Measurements from ENCODE around the gene RALB.
"Not testable (repeated sequence)": the region's sequence is repeated elsewhere in the genome, so short reads cannot be mapped to it uniquely, and the experiment has no call there.

RALB gene

DNA sequence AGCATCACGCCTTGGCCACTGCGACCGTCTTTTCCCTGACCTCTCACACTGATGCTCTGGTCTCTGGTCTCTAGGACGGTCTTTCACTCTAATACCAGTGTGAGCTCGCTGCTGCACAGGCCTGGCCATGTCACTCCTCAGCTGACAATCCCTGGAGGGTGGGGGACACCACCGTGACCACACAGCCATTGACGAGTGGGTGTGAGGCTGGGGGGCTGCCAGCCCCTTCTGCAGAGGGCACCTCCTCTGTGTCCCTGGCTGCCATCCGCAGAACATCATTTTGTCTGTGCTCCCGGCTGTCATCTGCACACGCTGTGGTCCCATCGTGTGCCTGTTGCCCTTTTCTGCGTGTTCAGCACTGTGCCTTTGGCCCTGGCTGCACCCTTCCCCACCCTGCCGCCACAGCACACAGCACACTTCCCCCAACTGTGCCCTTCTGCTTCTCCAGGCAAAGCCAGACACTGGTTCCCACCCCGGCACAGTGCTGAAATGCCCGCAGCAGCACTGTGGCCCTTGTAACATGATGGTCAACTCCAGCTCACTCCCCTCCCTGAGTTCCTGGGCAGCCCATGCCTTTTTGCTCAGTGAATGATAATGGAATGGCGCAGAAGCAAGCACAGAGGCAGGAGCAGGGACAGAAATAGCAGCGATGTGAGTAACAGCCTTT lies 62.8 kb downstream of the RALB start:
- Mint-ChIP-seq H3K4me1 (ENCODE audit: low read depth) (peaks cover 28% of the 10 kb centered on the region), H3K4me3 (peak overlapping the region; percentile 57), H3K27me3 (no peaks in the 10 kb centered on the region), H3K9me3 (ENCODE audit: low read depth) (no peaks in the 10 kb centered on the region), H3K27ac (no peak overlapping the region), H3K36me3 (no peaks in the 10 kb centered on the region)

DNA sequence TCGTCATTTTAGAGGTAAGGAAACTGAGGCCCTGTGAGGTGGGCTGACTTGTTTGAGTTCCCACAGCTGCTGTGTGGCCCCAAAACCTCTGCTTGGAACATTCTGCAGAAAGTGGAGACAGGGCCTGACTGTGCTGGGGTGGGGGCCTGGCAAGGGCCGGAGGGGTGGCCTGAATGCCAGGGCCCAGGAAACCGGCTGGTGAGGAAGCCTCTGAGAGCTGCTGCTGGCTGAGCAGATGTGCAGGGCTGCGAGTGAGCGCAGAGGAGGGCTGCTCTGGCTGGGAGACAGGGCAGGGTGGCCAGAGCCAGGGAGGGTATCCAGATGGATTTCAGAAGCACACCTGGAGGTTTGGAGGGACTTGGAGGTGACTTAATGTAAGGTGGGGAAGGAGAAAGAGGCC lies 63.4 kb downstream of the RALB start:
- Mint-ChIP-seq H3K27me3 (no peaks in the 10 kb centered on the region), H3K36me3 (no peaks in the 10 kb centered on the region), H3K27ac (no peak overlapping the region), H3K9me3 (ENCODE audit: low read depth) (no peaks in the 10 kb centered on the region), H3K4me1 (ENCODE audit: low read depth) (peaks cover 28% of the 10 kb centered on the region), H3K4me3 (no peak overlapping the region)

DNA sequence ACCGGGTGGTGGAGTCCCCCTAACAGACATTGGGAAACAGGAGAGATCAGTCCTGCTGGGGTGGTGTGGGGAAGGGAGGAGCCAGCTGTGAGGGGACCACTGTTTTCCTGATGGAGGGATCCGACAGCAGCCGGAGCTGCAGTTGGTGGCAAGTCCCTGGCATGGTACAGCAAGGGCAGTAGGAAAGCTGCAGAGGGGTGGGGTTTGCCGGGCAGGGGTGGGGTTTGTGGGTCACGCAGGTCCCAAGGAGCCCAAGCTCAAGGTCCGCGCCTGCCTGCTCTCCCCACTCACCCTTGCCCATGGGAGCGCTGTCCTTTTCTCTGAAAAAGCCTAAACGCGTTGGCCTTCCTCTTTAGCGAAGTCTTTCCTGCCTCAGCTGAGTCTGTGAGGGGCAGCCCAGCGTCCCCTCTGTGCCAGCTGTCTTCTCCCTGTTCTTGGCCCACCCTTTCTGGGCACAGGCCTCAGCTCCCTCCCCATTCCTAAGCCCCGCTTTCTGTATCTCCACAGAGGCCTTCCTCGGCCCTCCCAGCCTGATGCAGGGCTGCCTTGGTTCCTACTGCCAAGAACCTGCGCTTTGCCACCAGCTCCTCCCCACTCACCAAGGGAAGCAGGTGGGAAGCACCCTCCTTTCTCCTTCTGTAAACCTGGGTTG lies 64.0 kb downstream of the RALB start:
- Mint-ChIP-seq H3K9me3 (ENCODE audit: low read depth) (no peaks in the 10 kb centered on the region), H3K4me3 (no peak overlapping the region), H3K27ac (no peak overlapping the region), H3K4me1 (ENCODE audit: low read depth) (peaks cover 29% of the 10 kb centered on the region), H3K36me3 (no peaks in the 10 kb centered on the region), H3K27me3 (no peaks in the 10 kb centered on the region)

DNA sequence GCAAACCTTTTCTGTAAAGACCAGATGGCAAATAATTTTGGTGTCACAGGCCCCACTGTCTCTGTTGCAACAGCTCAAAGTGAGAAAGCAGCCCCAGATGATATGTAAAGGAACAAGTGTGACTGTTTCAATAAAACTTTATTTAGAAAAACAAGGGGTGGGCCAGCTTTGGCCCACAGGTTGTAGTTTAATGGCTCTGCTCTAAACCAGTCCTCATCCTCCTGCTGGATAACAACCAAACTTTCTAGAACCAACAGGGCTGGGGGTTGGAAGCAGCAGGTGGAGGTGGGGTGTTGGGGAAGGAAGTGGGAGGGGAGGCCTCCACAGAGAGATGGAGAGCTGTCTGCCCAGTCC lies 64.5 kb downstream of the RALB start:
- Mint-ChIP-seq H3K27me3 (no peaks in the 10 kb centered on the region), H3K36me3 (no peaks in the 10 kb centered on the region), H3K4me1 (ENCODE audit: low read depth) (peaks cover 32% of the 10 kb centered on the region), H3K4me3 (no peak overlapping the region), H3K9me3 (ENCODE audit: low read depth) (no peaks in the 10 kb centered on the region), H3K27ac (no peak overlapping the region)

DNA sequence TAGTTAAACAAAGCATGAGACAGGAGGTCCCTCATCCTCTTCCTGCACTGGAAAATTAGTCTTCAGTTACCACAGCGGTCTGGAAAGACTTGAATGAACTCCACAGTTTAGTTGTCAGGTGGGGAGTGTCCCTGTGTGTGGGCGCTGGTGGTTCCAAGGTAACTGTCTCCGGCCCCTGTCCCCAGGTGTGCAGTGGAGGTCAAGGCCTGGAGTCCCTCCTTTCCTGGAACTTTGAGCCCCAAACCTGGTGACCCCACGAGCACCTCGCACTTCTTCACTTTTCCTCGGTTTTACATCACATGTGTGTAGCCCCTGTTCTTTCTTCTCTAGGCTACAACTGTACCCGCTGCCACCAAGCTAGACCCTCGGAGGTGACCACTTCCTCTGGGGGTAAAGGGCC lies 65.3 kb downstream of the RALB start:
- no peaks in the 10 kb centered on the region for H3K27me3 Mint-ChIP-seq
- no peak overlapping the region for H3K4me3 Mint-ChIP-seq
- no peak overlapping the region for H3K27ac Mint-ChIP-seq
- peaks cover 28% of the 10 kb centered on the region for H3K4me1 Mint-ChIP-seq (ENCODE audit: low read depth)
- no peaks in the 10 kb centered on the region for H3K36me3 Mint-ChIP-seq
- no peaks in the 10 kb centered on the region for H3K9me3 Mint-ChIP-seq (ENCODE audit: low read depth)

DNA sequence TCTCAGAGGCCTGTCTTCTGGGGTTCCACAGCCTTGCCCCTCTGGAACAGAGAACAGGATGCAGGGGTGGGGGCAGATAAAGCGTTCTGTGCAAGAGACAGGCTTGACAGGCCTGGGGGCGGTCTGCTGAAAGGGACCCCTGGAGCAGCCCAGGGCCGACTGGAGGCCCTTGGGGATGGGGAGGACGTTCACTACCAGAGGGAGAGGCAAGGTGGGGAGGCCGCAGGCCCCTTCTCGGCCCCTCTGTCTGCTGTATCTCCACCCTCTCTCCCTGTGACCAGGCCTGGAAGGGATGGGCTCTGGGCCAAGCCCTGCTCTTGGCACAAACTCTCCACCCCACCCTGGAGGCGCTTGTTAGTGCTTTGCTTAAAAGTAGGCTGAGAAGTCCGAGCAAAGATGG lies 66.0 kb downstream of the RALB start:
- Mint-ChIP-seq H3K4me3 (no peak overlapping the region), H3K36me3 (no peaks in the 10 kb centered on the region), H3K4me1 (ENCODE audit: low read depth) (peaks cover 21% of the 10 kb centered on the region), H3K9me3 (ENCODE audit: low read depth) (no peaks in the 10 kb centered on the region), H3K27ac (no peak overlapping the region), H3K27me3 (no peaks in the 10 kb centered on the region)

DNA sequence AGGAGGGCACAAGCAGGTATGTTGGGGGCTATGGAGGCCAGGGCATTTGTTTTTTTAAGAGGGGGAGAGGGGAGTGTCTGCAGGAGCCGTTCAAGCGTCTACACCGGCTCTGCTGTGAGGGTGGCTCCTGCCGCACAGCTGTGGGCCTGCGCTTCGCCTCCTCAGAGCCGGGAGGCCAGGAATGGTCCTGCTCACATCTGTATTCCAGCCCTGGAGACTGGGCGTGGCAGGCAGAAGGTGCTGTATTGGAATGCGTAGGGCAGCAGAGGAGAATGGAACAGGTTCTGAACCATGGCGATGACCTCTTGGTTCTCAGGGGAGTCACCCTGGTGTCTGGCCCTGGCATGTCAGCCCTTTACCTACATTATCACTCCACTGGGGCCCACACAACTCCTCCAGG lies 66.5 kb downstream of the RALB start:
- no peak overlapping the region for H3K27ac Mint-ChIP-seq
- no peaks in the 10 kb centered on the region for H3K27me3 Mint-ChIP-seq
- no peak overlapping the region for H3K4me3 Mint-ChIP-seq
- H3K9me3 Mint-ChIP-seq (ENCODE audit: low read depth), result no peaks in the 10 kb centered on the region
- no peaks in the 10 kb centered on the region for H3K36me3 Mint-ChIP-seq
- H3K4me1 Mint-ChIP-seq (ENCODE audit: low read depth), result peaks cover 17% of the 10 kb centered on the region

DNA sequence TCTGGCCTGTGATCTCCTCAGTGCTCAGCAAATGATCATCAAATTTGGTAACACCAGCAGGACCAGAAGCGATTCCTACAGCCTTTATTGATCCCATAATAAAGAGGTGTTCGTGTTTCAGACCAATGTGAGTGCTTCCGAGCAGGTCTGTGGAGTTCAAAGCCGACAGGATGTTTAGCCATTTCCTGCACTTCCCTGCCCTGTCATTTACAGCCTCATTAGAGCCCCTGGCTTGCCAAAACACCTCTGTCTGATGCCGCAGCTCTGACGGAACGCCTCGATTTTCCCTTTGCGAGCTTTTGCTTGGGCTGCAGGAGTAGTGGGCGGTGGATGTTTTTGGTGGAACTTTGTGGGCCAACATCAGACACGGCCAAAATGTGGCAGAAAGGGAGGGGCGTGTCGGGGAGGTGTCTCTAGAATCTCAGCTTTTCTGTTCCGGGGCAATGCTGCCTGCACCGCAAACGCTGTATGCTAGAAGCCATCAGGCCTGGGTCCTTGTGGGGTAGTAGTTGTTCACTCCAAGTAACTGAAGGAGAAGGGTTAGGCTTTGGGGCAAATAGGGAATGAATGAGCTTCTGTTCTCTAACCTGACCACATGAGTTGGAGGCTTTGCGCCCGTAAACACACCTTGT lies 67.2 kb downstream of the RALB start:
- Mint-ChIP-seq H3K36me3 (no peaks in the 10 kb centered on the region), H3K4me3 (no peak overlapping the region), H3K27ac (no peak overlapping the region), H3K4me1 (ENCODE audit: low read depth) (peaks cover 11% of the 10 kb centered on the region), H3K9me3 (ENCODE audit: low read depth) (no peaks in the 10 kb centered on the region), H3K27me3 (no peaks in the 10 kb centered on the region)

DNA sequence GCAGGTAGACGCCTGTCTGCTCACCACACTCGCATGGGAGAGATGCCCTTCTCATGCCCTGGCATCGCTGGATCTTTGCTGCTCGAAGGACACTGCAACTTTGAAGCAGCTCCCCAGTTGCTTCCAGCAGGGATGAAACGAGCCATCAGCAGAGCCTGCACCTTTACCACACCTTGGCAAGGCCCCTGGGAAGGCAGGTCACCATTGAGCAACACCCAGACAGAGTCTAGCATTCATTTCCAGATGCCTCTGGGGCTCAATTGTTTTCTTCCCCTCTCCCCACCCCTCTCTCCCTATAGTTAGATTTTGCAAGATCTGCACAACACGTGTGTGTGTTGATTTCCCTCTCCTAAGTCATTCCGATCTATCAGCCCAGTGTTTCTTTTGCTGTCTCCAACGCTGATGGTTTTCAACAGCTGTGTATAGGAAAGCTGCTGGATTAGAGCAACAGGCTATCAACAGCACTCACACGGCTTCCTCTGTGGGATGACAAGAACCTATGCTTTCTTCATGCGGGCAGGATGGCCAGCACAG lies 67.7 kb downstream of the RALB start:
- Mint-ChIP-seq H3K4me1 (ENCODE audit: low read depth) (peaks cover 6% of the 10 kb centered on the region), H3K9me3 (ENCODE audit: low read depth) (no peaks in the 10 kb centered on the region), H3K4me3 (no peak overlapping the region), H3K27me3 (no peaks in the 10 kb centered on the region), H3K36me3 (no peaks in the 10 kb centered on the region), H3K27ac (no peak overlapping the region)

DNA sequence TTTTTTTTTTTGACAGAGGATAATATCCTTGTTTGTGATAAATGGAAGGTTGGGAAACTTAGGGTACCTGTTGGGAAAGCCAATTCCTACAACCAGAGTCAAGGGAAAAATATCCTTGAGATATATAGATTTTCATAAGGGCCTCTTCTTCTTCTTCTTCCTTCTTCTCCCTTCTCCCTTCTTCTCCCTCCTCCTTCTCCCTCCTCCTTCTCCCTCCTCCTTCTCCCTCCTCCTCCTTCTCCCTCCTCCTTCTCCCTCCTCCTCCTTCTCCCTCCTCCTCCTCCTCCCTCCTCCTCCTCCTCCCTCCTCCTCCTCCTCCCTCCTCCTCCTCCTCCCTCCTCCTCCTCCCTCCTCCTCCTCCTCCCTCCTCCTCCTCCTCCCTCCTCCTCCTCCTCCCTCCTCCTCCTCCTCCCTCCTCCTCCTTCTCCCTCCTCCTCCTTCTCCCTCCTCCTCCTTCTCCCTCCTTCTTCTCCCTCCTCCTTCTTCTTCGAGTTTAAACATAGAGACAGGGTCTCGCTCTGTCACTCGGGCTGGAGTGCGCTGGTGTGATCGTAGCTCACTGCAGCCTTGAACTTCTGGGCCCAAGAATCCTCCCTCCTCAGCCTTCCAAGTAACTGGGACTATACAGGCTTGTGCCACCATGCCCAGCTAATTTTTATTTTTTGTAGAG lies 68.4 kb downstream of the RALB start:
- H3K27ac Mint-ChIP-seq; H3K9me3 Mint-ChIP-seq (ENCODE audit: low read depth); H3K4me3 Mint-ChIP-seq; H3K27me3 Mint-ChIP-seq; H3K36me3 Mint-ChIP-seq; H3K4me1 Mint-ChIP-seq (ENCODE audit: low read depth): not testable (repeated sequence)

DNA sequence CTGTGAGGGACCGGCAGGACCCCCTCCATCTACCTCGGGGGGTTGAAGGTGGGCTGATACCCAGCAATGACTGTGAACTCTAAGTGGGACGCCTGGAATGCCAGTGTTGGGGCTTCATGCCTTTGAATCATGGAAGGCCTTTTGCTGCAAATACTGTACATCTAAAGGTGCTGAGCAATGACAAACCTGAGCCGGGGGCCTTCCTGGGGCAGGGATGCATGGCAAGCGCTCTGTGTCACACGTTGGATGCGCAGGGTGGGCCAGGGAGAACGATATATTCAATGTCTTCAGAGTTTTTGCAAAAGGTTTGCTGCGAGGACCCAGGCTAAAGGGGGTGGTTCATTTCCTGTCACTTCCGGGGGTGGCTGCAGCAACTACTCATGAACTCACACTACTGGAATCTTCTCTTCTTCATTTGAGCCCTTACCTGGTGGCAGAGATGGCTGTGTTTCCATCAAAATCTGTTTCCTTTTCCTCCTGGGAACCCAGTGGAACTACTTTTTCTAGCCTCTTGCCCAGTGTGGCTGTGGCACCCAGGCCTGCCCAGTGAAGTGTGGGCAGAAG lies 69.2 kb downstream of the RALB start:
- Mint-ChIP-seq H3K4me1 (ENCODE audit: low read depth) (peaks cover 3% of the 10 kb centered on the region), H3K9me3 (ENCODE audit: low read depth) (no peaks in the 10 kb centered on the region), H3K36me3 (no peaks in the 10 kb centered on the region), H3K4me3 (no peak overlapping the region), H3K27me3 (no peaks in the 10 kb centered on the region), H3K27ac (no peak overlapping the region)

DNA sequence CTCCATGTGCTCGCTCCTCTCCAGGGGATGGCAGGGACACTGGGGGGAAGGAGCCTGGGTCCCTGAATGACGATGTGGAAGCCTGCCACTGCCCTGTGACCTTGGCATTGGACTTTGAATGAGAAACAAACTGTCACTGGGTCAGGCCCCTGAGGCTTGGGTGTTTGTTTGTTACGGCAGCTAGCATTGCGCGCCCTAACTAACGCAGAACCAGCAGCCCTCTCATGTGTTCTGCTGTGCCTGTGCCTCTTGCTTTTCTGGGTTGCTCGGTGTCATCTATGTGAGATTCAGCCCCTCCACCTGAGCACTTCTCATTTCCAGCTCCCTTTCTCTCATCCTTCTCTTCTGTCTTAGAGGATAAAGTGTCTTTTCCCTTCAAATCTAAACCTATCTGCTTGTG lies 69.7 kb downstream of the RALB start:
- H3K27me3 Mint-ChIP-seq, result no peaks in the 10 kb centered on the region
- no peaks in the 10 kb centered on the region for H3K9me3 Mint-ChIP-seq (ENCODE audit: low read depth)
- H3K4me3 Mint-ChIP-seq, result no peak overlapping the region
- H3K4me1 Mint-ChIP-seq (ENCODE audit: low read depth), result peaks cover 3% of the 10 kb centered on the region
- H3K36me3 Mint-ChIP-seq, result no peaks in the 10 kb centered on the region
- H3K27ac Mint-ChIP-seq, result no peak overlapping the region

DNA sequence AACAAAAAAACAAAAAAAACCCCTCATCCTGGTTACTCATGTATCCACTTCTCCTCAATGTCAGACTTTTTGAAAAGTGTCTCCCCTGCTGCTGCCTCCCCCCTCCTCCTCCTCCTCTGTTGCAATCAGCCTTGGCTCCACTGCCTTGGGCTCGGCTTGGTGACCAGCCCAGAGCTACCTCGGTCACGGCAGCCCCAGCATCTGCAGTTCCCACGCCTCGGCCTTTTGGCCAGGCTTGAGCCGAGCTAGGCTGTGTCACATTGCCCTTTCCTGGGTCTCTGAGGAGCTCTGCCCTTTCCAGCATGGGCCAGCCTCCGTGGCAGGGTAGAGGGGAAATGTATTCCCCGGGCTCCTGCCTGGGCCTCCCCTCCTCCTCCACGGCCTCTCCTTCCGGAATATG lies 70.6 kb downstream of the RALB start:
- no peaks in the 10 kb centered on the region for H3K36me3 Mint-ChIP-seq
- H3K27me3 Mint-ChIP-seq, result no peaks in the 10 kb centered on the region
- H3K4me3 Mint-ChIP-seq, result no peak overlapping the region
- H3K9me3 Mint-ChIP-seq (ENCODE audit: low read depth), result no peaks in the 10 kb centered on the region
- peaks cover 3% of the 10 kb centered on the region for H3K4me1 Mint-ChIP-seq (ENCODE audit: low read depth)
- no peak overlapping the region for H3K27ac Mint-ChIP-seq

DNA sequence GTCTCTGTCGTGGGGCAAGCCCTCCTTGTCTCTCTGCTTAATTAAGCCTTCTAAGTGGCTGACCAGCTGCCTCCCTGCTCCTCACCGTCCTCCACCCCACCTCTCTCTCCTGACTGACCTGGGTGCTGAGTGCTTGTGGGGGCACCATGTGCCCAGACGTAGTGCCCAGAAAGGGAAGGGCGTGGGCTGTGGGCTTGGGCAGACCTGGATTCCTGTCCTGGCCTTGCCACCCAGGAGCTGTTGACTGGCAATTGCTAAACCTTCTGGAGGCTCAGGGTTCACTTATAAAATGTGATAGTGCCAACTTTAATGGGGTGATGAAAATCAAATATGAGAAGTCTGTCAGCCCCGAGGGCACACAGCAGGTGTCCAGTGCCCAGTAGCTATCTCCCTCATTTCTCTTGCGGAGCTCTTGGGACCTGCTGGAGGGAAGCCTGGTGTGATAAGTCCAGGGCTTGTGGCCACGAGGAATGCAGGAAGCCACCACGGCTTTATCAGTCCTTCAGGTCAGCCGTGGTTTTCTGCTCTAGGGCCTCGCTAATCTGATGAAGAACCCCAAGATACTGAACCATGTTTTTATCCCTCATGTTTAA lies 71.3 kb downstream of the RALB start:
- no peak overlapping the region for H3K27ac Mint-ChIP-seq
- H3K4me1 Mint-ChIP-seq (ENCODE audit: low read depth), result peaks cover 3% of the 10 kb centered on the region
- no peaks in the 10 kb centered on the region for H3K36me3 Mint-ChIP-seq
- H3K4me3 Mint-ChIP-seq, result no peak overlapping the region
- H3K9me3 Mint-ChIP-seq (ENCODE audit: low read depth), result no peaks in the 10 kb centered on the region
- H3K27me3 Mint-ChIP-seq, result no peaks in the 10 kb centered on the region

DNA sequence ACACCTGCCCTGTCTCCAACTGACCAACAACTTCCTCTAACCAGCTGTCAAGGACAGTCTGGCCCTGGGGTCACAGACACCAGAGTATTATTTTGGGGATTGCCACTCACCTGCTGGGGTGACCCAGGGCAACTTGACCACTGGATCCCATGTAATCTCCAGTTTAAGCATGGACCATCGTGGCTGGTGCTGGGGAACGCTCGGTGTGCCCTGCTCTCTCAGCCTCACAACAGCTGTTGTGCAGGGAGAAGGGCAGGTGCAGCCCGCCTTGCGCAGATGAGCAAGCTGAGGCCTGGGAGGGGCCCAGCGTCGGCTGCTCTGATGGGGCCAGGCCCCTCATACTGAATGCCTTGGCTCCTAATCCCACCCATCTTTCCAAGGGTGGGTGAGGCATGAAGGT lies 72.3 kb downstream of the RALB start:
- Mint-ChIP-seq H3K4me3 (no peak overlapping the region), H3K27ac (no peak overlapping the region), H3K4me1 (ENCODE audit: low read depth) (peaks cover 3% of the 10 kb centered on the region), H3K27me3 (no peaks in the 10 kb centered on the region), H3K9me3 (ENCODE audit: low read depth) (no peaks in the 10 kb centered on the region), H3K36me3 (no peaks in the 10 kb centered on the region)

Measured in activated naive CD8-positive, alpha-beta T cell (primary cell).